HG02870 (cell line): Measurements from ENCODE around the gene KLHL4.
"Not testable (repeated sequence)": the region's sequence is repeated elsewhere in the genome, so short reads cannot be mapped to it uniquely, and the experiment has no call there.

Experiments used
- ATAC-seq: cut with Tn5 transposase; IDR thresholded peaks from one replicate; pipeline ENCODE4 v1.9.1; 2021; ENCODE audit warnings: mild to moderate bottlenecking, moderate library complexity; ENCODE audit not compliant: unreplicated experiment

KLHL4 gene

GRCh38 chrX:87517571-87518141, at the start of gene KLHL4:
TSS of gene KLHL4 (plus strand) at chrX:87517802. CDS start at chrX:87517894, 92 bp downstream.
- no peak for ATAC-seq

DNA sequence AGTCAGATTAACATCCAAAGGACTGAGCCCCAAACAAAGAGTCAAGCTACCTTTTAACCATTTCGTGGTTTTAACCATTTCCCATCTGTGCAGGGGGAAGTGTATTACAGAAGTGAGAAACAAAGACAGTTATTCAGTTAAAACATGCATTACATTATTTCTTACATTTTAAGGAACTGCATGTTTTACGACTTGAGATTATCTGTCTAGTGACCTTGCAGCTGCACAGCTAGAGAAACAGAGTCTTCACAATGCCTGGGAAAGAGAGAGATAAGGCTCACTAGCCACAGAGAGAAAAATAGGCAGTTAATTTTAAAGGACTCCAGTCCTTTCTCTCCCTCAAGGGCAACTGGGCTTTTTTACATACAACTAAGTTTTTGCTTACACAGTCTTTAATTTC, 48.7 kb upstream of the KLHL4 start:
- ATAC-seq = no peak

- ATAC-seq = no peak
Observed at GRCh38 chrX:87475793-87476192, 41.8 kb upstream of the KLHL4 start.

DNA sequence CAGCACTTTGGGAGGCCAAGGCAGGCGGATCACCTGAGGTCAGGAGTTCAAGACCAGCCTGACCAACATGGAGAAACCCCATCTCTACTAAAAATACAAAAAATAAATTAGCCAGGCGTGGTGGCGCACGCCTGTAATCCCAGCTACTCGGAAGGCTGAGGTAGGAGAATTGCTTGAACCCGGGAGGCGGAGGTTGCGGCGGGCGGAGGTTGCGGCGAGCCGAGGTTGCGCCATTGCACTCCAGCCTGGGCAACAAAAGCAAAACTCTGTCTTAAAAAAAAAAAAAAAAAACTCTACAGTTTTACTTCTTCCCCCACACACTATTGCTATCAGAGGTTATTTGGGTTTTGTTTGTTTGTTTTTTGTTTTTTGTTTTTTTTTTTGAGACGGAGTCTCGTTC, 38.9 kb upstream of the KLHL4 start:
- ATAC-seq = not testable (repeated sequence)

DNA sequence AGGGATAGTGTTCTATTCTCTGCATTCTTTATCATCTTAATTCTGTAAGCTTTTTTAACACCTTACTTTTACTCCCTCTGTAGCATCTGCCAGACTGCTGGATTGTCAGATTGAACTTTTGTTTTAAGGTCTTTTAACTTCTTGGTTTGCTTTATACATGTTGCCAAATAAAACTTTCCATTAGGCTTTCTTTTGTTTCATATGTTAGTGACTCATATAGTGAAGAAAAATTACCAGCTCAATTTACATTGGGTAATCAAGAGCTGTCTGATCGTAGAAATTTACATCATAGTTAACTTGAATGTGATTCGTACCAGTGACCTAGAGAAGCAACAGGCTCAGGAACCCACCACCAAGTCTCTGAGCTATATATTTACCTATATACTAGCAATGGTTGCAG, 28.5 kb upstream of the KLHL4 start:
- ATAC-seq = no peak

DNA sequence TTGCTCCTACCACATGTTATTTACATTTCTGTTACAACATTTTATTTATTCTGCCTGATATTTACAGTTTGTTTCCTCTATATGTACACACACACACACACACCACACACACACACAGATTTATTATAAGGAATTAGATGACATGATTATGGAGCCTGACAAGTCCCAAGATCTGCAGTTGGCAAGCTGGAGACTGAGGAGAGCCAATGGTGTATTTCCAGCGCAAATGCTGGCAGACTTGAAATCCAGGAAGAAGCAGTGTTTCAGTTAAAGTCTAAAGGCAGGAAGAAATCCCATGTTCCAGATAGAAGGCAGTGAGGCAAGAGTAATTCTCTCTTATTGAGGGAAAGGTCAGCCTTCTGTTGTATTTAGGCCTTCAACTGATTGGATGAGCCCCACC, 1.8 kb upstream of the KLHL4 start:
- ATAC-seq = no peak

DNA sequence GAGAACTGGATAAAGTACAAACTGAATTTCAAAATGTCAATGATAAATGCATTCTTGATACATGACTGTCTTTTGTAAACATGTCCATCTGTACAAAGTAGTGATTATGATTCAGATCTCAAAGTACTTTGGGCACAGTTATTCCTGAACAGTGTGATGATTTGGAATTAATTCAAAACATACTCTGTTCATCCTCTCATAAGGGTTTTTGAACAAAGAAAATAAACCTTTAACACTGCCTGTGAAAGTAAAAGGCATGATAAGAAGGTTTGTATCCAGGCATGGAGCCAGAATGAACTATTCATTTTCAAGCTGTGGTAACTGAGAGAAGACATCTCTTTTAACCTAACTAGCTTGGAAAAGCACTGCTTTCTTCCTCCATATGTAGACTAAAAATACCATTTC, 883 bp upstream of the KLHL4 start:
- no peak for ATAC-seq

- ATAC-seq = no peak
Observed at GRCh38 chrX:87518504-87518903, 902 bp downstream of the KLHL4 start.

DNA sequence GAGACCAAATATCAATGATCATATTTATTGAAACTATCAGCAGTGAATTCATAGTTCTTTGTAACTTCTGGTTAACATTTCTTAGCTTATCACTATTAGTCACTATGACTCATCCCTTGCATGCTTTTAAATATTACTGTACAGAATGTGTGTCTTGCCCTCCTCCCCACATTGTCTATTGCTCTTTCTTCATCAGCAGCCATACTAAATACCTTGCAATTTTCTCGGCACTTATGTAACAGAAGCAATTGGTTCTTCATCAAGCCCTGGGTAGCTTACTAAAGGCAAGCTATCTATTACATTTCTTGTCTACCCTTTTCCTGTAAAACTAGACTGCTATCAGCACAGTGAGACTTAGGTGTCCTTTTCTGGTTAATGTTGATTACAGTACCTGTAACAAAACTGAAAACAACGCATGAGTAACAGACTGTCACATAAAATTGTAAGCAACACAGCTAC, 8.2 kb downstream of the KLHL4 start:
- no peak for ATAC-seq

DNA sequence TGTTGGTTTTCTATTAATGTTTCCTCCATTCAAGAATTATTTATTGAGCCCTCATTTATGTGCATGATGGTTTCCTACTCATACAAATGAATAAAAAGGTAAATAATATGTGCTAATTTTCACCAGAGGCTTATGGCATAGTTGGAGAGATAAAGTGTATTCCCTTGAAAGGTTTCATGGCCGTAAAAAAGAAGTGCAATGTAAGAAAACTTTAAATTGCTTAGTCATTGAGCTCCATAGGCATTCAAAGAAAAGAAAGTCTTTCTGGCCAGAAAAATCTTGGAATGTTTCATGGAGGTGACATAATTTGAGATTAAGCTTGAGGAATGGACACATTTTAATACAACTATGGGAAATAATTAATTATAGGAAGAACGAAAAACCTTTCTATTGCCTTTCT, 8.7 kb downstream of the KLHL4 start:
- ATAC-seq = no peak

GRCh38 chrX:87528487-87528886, 10.9 kb downstream of the KLHL4 start:
- no peak for ATAC-seq

DNA sequence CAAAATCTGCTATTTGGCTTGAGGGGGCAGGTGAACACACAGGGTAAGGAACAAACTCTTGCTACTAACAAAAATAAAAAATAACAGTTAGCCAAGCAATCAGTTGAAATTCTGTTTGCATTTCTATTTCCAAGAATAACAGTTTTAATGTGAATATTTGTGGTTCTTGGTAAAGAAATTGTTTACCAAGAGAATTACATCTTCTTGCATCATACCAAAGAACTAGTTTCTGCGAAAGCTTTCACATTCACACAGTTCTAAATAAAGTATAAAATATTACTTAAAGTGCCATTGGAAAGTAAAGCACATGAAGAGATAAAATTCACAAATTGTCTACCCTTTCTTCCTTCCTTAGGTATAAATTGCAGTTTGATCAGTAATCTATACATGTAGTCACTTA, 54.4 kb downstream of the KLHL4 start:
- ATAC-seq = no peak

GRCh38 chrX:87572901-87573300, 55.3 kb downstream of the KLHL4 start:
- ATAC-seq = no peak

DNA sequence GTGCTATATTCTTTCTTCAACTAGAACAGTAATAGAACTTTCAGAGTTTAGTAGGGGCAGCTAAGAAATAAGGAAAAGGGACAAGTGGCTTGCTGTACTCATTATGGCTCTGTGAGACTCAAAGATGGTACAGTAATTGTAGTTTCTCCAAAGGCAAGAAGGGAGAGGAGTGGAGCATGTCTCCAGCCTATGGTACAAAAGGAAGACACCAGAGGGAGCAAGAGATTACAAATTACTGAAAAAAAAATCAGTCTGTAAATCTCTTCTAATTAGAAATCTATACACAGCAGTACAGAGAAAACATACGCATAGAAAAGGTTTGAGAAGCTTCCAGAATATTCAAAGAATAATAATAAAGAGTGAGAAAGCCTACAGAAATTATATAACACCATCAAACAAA, 61.4 kb downstream of the KLHL4 start:
- ATAC-seq = no peak

GRCh38 chrX:87580862-87581261, 63.3 kb downstream of the KLHL4 start:
- ATAC-seq = no peak

- ATAC-seq = no peak
Observed at GRCh38 chrX:87582453-87582852, 64.9 kb downstream of the KLHL4 start.

DNA sequence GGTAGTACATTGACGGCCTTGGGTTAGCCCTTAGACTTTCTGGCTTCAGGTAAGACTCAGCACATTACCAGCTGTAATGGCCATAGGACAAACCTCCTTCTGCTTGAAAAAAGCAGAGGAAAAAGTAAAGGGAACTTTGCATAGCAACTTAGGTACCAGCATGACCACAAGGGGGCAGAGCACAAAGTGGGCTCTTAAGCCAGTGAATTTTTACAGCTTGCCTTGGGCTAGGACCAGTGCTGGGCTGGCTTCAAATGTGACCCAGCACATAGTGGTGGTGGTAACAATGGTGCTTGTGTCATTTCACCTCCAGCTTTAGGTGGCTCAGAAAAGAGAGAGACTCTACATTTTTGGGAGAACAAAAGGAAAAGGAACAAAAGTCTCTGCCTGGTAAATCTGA, 66.1 kb downstream of the KLHL4 start:
- ATAC-seq = peak; percentile 55

- ATAC-seq = no peak
Observed at GRCh38 chrX:87616371-87616770, 98.8 kb downstream of the KLHL4 start.

- no peak for ATAC-seq
Observed at GRCh38 chrX:87621697-87622096, 104.1 kb downstream of the KLHL4 start.

DNA sequence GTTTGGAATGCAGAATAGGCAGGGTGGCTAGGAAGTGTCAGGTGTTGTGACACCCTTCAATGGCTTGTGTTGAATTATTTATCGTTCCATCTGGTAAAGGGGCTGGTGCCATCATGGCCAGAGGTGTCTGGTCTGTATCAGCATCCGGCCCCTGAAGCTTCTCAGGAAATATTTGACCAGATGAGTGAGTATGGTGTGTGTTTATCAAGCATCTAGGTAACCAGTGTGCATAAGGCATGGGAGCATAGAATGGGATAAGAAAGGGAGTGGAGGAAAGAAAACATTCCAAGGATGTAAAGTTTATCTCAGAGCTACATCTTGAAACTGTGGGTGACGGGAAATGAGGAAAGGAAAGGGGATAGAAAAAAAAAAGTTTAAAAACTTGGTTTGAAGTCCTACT, 109.4 kb downstream of the KLHL4 start:
- ATAC-seq = no peak

GRCh38 chrX:87634361-87634760, 116.8 kb downstream of the KLHL4 start:
- no peak for ATAC-seq

GRCh38 chrX:87636533-87636932, 118.9 kb downstream of the KLHL4 start:
- no peak for ATAC-seq

DNA sequence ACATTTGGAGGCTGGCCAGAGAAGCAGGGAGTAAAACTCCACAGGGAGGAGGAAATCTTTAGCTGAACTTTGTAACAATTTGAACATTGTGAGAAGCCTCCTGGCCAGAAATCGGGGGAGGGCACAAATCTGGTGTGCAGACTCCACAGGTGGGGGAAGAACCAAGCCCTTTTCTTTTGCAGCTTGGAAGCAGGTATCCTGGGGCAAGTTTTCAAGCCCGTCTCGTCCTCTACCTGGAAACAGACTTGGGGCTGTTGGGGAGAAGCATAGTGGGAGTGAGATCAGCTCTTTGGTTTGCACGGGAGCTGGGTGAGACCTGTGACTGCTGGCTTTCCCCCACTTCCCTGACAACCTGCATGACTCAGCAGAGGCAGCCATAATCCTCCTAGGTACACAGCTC, 123.8 kb downstream of the KLHL4 start:
- ATAC-seq = not testable (repeated sequence)
